Measurements from ENCODE around the gene SFXN1. TPM values are rescaled to one million over a fixed set of nuclear protein-coding genes. Genes with fewer than 3 reads are reported as not detected.

Gene SFXN1
- total RNA-seq, 1 experiment from 2014 or later: 88.3 TPM

DNA sequence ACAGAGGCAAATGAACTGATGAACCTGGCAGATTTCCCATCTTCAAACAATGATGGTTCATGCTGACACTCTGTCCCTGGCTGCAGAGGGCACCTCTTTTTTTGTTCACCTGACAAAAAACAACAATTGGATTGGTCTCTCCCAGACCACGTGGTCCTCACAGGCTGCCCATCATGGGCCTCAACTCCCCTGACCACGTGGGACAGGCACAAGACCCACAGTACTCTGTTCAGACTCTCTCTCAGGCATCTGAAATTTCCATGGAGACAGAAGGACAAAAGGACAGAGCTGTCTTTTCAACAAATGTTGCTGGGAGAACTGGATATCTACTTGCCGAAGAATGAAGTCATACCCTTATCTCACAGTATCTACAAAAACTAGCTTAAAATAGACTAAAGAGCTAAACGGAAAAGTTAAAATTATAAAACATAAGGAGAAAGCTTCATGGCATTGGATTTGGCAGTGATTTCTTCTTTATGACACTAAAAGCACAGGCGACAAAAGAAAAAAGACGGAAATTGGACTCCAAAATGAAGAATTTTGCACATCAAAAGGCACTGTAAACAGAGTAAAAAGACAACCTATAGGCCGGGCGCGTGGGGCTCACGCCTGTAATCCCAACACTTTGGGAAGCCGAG is 22.1 kb upstream of the SFXN1 start:
- intact Hi-C loops (cut with micrococcal nuclease; ENCODE audit: unreplicated experiment) (no loop called here), in situ Hi-C loops (cut with HindIII; ENCODE audit: low pct_unique_long_range_greater_than_20kb, low sequenced_read_pairs) (no loop called here)
- no peak overlapping the region for H3K27ac ChIP-seq (ENCODE audit: low read length)
- DNase-seq (ENCODE audit: low read depth, low spot score) (no peak), ATAC-seq (no peak)
- no peak overlapping the region for H3K4me3 ChIP-seq (ENCODE audit: low read depth in 2 of 2, low read length in 2 of 2)
- CTCF ChIA-PET: no interaction called here
- H3K36me3 ChIP-seq (ENCODE audit: control insufficient read depth, insufficient read depth, low read length): no peaks in the 10 kb centered on the region
- BruUV-seq (replicated peaks): no TSS peak
- H3K27me3 ChIP-seq (ENCODE audit: control insufficient read depth, insufficient read depth, low read length): peaks cover 11% of the 10 kb centered on the region; the same call in 1 of the 2 replicates
- H3K4me1 ChIP-seq (ENCODE audit: control insufficient read depth, insufficient read depth, low read length): no peaks in the 10 kb centered on the region
- POLR2A ChIA-PET: no interaction called here
- H3K9me3 ChIP-seq (ENCODE audit: control insufficient read depth, insufficient read depth, low read depth, low read length): no peaks in the 10 kb centered on the region
- TF ChIP-seq SIN3A (IDR thresholded peaks at IDR 0.05; ENCODE audit: borderline replicate concordance, insufficient read depth, low read depth, low read length): no peak
- TF ChIP-seq REST (IDR thresholded peaks at IDR 0.05; ENCODE audit: insufficient read depth in 1 of 2, low read depth in 2 of 2, low read length in 1 of 2): no peak
- TF ChIP-seq CTCF (IDR thresholded peaks at IDR 0.05): no peak

- intact Hi-C loops (cut with micrococcal nuclease; ENCODE audit: unreplicated experiment) (no loop called here), in situ Hi-C loops (cut with HindIII; ENCODE audit: low pct_unique_long_range_greater_than_20kb, low sequenced_read_pairs) (no loop called here)
- H3K36me3 ChIP-seq (ENCODE audit: control insufficient read depth, insufficient read depth, low read length): no peaks in the 10 kb centered on the region
- no peak overlapping the region for H3K4me3 ChIP-seq (ENCODE audit: low read depth in 2 of 2, low read length in 2 of 2)
- CTCF ChIA-PET: interaction anchor here (0.6 kb wide), 1 partner anchor 104 kb away, joined by 3 read pairs; no protein-coding TSS in a partner anchor
- no TSS peak for BruUV-seq (replicated peaks)
- POLR2A ChIA-PET: no interaction called here
- H3K4me1 ChIP-seq (ENCODE audit: control insufficient read depth, insufficient read depth, low read length): no peaks in the 10 kb centered on the region
- no peak overlapping the region for H3K27ac ChIP-seq (ENCODE audit: low read length)
- no peak for DNase-seq (ENCODE audit: low read depth, low spot score)
- H3K27me3 ChIP-seq (ENCODE audit: control insufficient read depth, insufficient read depth, low read length): 0 out of 2 replicates have a peak, but pooled peaks cover 8% of the 10 kb centered on the region
- ATAC-seq: no peak
- no peak for TF ChIP-seq POLR2AphosphoS5 (IDR thresholded peaks at IDR 0.05; ENCODE audit: low read depth, low read length)
- TF ChIP-seq CTCF (IDR thresholded peaks at IDR 0.05): peak; percentile 11; the same call in 1 of the 2 replicates
- TF ChIP-seq TCF7L2 (IDR thresholded peaks at IDR 0.05; ENCODE audit: low read depth, low read length): no peak
- TF ChIP-seq REST (IDR thresholded peaks at IDR 0.05; ENCODE audit: insufficient read depth in 1 of 2, low read depth in 2 of 2, low read length in 1 of 2): no peak
- TF ChIP-seq SIN3A (IDR thresholded peaks at IDR 0.05; ENCODE audit: borderline replicate concordance, insufficient read depth, low read depth, low read length): no peak
- no peaks in the 10 kb centered on the region for H3K9me3 ChIP-seq (ENCODE audit: control insufficient read depth, insufficient read depth, low read depth, low read length)
These were observed 20.9 kb upstream of the SFXN1 start for GRCh38 chr5:175457466-175457865.
